Ascending aorta (tissue), 2 donors: ENCODE measurements around the gene NFU1. TPM values are rescaled to one million over a fixed set of nuclear protein-coding genes. Genes with fewer than 3 reads are reported as not detected.

ENCODE experiments used
- DNase-seq, 2 donors: peaks; one replicate each; pipeline ENCODE4 v3.0.0-alpha.2; 2019; ENCODE audit warnings: low spot score in 2 of 2
- H3K27ac ChIP-seq, 2 donors: fragments of 200-600 bp; sonication (generic); one replicate each; pipeline ENCODE4 v1.5.1; 2016 to 2017; ENCODE audit warnings: mild to moderate bottlenecking in 1 of 2
- H3K27me3 ChIP-seq: fragments of 200-600 bp; sonication (generic); one replicate; pipeline ENCODE4 v1.5.1; 2017
- H3K36me3 ChIP-seq, 2 donors: fragments of 200-600 bp; sonication (generic); one replicate each; pipeline ENCODE4 v1.5.1; 2016
- H3K4me1 ChIP-seq, 2 donors: fragments of 200-600 bp; sonication (generic); one replicate each; pipeline ENCODE4 v1.5.1; 2016 to 2017; ENCODE audit warnings: mild to moderate bottlenecking in 1 of 2
- H3K4me3 ChIP-seq, 2 donors: fragments of 200-600 bp; sonication (generic); one replicate each; pipeline ENCODE4 v1.5.1; 2016 to 2017; ENCODE audit warnings: mild to moderate bottlenecking in 1 of 2
- H3K9me3 ChIP-seq, 2 donors: fragments of 200-600 bp; sonication (generic); one replicate each; pipeline ENCODE4 v1.5.1; 2016
- CTCF ChIP-seq, 3 experiments: fragments of 200-600 bp in 2 of 3; fragments of 450-650 bp in 1 of 3; sonication (generic) in 2 of 3; IDR thresholded peaks; one replicate each; pipeline ENCODE4 v1.5.1; 2016 to 2019; ENCODE audit warnings: antibody characterized with exemption in 3 of 3, mild to moderate bottlenecking in 1 of 3, moderate library complexity in 1 of 3
- intact Hi-C: fragments of 100-400 bp; cut with DNase I; formaldehyde crosslinking; loops from one replicate; pipeline ENCODE4 v1.15.1; 2023
- total RNA-seq: library from RNA; depleted of rRNA; stranded (reverse); fragments of >200 nt; gene quantifications from one replicate; pipeline ENCODE4 v1.1.0, GENCODE V29; 2016

Gene NFU1
- total RNA-seq, 1 donor from 2014 or later = 49.4 TPM

GRCh38 chr2:69389271-69389670 is 48.0 kb downstream of the NFU1 start:
- intact Hi-C loops = loop anchor here (5.0 kb wide), 1 partner anchor 253 kb away; the partner anchor contains the start of gene AAK1

DNA sequence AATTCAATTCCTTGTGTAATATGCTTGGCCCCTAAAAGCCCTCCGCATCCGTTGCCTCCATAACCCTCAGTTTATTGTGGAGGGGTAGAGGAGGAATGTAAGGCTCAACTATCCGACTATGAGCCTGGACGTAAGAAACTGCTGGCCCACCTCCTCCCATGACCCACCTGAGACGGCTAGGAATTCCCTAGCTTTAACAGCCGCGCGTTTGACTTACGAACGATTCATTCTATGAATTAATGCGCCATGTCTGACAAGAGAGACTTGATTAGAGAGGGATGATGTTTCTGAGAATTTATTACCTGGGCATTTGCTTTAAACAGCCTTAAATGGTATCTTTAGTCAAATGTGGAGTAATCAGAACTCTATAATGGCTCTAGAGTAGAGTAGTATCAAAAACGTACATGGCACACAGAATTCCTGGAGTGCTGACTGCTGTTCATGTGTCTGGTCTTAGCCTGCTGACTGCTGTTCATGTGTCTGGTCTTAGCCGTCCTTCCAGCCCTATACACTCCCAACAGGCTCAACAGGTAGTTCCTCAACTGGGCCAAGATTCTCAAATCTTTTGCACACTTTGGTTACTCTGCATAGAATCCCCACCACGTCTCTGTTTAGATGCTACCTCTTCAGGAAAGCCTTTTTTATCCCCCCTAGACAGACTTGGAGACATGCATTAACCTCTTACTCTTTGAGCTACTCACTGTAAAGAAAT is 49.3 kb downstream of the NFU1 start:
- Histone ChIP-seq H3K4me3 (peak overlapping the region; percentile 82 to 87), H3K27ac (peak overlapping the region; percentile 89 to 90), H3K36me3 (no peaks in the 10 kb centered on the region), H3K4me1 (peaks cover 3 to 4% of the 10 kb centered on the region in 2 donors), H3K27me3 (no peaks in the 10 kb centered on the region), H3K9me3 (no peaks in the 10 kb centered on the region)
- TF ChIP-seq CTCF (IDR thresholded peaks at IDR 0.05) = no peak
- intact Hi-C loops = loop anchor here (1.0 to 5.0 kb wide), 3 partner anchors 49 to 506 kb away; partner anchors contain the start of genes AAK1 and NFU1
- no peak for DNase-seq

More at GRCh38 chr2:69389271-69389670, 48.0 kb downstream of the NFU1 start:
- Histone ChIP-seq H3K27me3 (no peaks in the 10 kb centered on the region), H3K27ac (no peak overlapping the region), H3K9me3 (no peaks in the 10 kb centered on the region), H3K36me3 (peaks cover 4% of the 10 kb centered on the region in 2 donors), H3K4me1 (peaks cover 3 to 4% of the 10 kb centered on the region in 2 donors), H3K4me3 (no peak overlapping the region)
- no peak for DNase-seq
- no peak for TF ChIP-seq CTCF (IDR thresholded peaks at IDR 0.05)

GRCh38 chr2:69386789-69387734 is 50.2 kb downstream of the NFU1 start, which contains the start of gene GFPT1:
TSS of gene GFPT1 (minus strand) at chr2:69387227. CDS start at chr2:69387071, 156 bp downstream.
- Histone ChIP-seq H3K36me3 (no peaks in the 10 kb centered on the region), H3K4me1 (peaks cover 3 to 4% of the 10 kb centered on the region in 2 donors)
- TF ChIP-seq CTCF (IDR thresholded peaks at IDR 0.05) = no peak

GRCh38 chr2:69386360-69386759 is 50.9 kb downstream of the NFU1 start:
- no peak for TF ChIP-seq CTCF (IDR thresholded peaks at IDR 0.05)
- no peaks in the 10 kb centered on the region for H3K9me3 ChIP-seq
- peak overlapping the region; percentile 82 to 87 for H3K4me3 ChIP-seq
- H3K36me3 ChIP-seq = no peaks in the 10 kb centered on the region
- peak overlapping the region; percentile 89 to 90 for H3K27ac ChIP-seq
- intact Hi-C loops = loop anchor here (5.0 kb wide), 1 partner anchor 256 kb away; the partner anchor contains the start of gene AAK1
- no peak for DNase-seq
- no peaks in the 10 kb centered on the region for H3K27me3 ChIP-seq
- peaks cover 3 to 4% of the 10 kb centered on the region in 2 donors for H3K4me1 ChIP-seq

More at GRCh38 chr2:69386789-69387734, 50.2 kb downstream of the NFU1 start, which contains the start of gene GFPT1:
- H3K9me3 ChIP-seq = no peaks in the 10 kb centered on the region
- intact Hi-C loops = loop anchor here (1.0 to 5.0 kb wide), 3 partner anchors 50 to 507 kb away; partner anchors contain the start of genes AAK1 and NFU1
- DNase-seq = peak; percentile 79 to 97
- H3K27me3 ChIP-seq = no peaks in the 10 kb centered on the region
- H3K27ac ChIP-seq = peak within 1 kb of the TSS; percentile 89 to 90
- H3K4me3 ChIP-seq = peak within 1 kb of the TSS; percentile 82 to 87

DNA sequence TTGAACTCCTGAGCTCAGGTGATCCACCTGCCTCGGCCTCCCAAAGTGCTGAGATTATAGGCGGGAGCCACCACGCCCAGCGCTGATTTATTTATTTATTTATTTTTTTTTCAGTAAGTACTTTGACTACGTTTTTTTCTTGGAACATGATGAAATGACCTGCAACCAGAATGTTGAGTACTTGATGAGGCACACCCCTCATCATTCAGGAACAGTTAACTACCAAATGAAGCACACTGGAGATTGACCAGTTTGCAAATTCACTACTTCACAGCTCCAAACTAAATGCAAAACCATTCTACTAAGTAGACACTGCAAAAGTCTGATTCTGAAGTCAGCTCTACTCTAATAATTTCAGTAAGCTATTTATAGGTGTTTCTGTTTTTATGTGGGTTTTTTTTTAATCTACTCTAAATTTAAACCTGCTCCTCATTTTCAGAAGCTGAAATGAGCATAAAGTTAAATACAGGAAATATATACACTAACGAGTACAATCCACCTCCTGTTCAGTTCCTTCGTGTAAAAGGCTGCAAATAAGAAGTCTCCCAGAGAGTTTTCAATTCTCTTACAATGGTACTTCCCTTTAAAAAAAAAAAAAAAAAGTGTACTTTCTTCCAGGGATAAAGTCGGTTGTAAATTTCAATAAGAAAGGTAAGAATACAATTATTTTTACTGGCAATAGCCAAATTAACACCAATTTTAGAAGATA is 51.6 kb downstream of the NFU1 start:
- no peaks in the 10 kb centered on the region for H3K36me3 ChIP-seq
- peak overlapping the region; percentile 82 to 87 for H3K4me3 ChIP-seq
- DNase-seq = no peak
- H3K4me1 ChIP-seq = peaks cover 4 to 5% of the 10 kb centered on the region in 2 donors
- H3K27ac ChIP-seq = peak overlapping the region; percentile 89 to 90
- no peaks in the 10 kb centered on the region for H3K9me3 ChIP-seq
- no peak for TF ChIP-seq CTCF (IDR thresholded peaks at IDR 0.05)
- intact Hi-C loops = loop anchor here (5.0 kb wide), 1 partner anchor 257 kb away; the partner anchor contains the start of gene AAK1
- H3K27me3 ChIP-seq = no peaks in the 10 kb centered on the region
